K562 (cell line): ENCODE measurements around the gene RARA. TPM values are rescaled to one million over a fixed set of nuclear protein-coding genes. Genes with fewer than 3 reads are reported as not detected.

Experiments used
- BRD4 ChIP-seq: fragments of 200-600 bp; sonication (generic); IDR thresholded peaks from 2 replicates; pipeline ENCODE4 v1.6.1; 2017; ENCODE audit warnings: inconsistent platforms
- CC2D1A ChIP-seq: fragments of 450-650 bp; IDR thresholded peaks from 2 replicates; pipeline ENCODE4 v1.6.1; 2017; ENCODE audit warnings: mild to moderate bottlenecking
- KAT8 ChIP-seq: fragments of 450-650 bp; IDR thresholded peaks from 2 replicates; pipeline ENCODE4 v1.6.1; 2016; ENCODE audit warnings: low read depth, mild to moderate bottlenecking
- L3MBTL2 ChIP-seq: fragments of 450-650 bp; IDR thresholded peaks from 2 replicates; pipeline ENCODE4 v1.6.1; 2016; ENCODE audit warnings: mild to moderate bottlenecking, moderate library complexity
- MEIS2 ChIP-seq: fragments of 450-650 bp; IDR thresholded peaks from 2 replicates; pipeline ENCODE4 v1.6.1; 2014; ENCODE audit warnings: mild to moderate bottlenecking; ENCODE audit not compliant: partially characterized antibody
- MYC ChIP-seq, 2 experiments: fragments of 250-450 bp in 1 of 2; sonication (Bioruptor Pico) in 1 of 2; IDR thresholded peaks; 2 replicates each; pipeline versions ENCODE4 v1.5.1 to v1.6.1; 2012 to 2021; ENCODE audit warnings: low read depth in 2 of 2, borderline replicate concordance in 1 of 2, improper control_type of control experiment in 1 of 2, low read length in 1 of 2, mild to moderate bottlenecking in 1 of 2, moderate library complexity in 1 of 2
- NR4A1 ChIP-seq, 2 experiments: fragments of 250-450 bp in 1 of 2; fragments of 450-650 bp in 1 of 2; sonication (Bioruptor Pico) in 1 of 2; IDR thresholded peaks; 2 replicates each; pipeline versions ENCODE4 v1.4.0 to v1.6.1; 2016 to 2020; ENCODE audit warnings: mild to moderate bottlenecking in 2 of 2, missing compliant biosample characterization in 1 of 2, missing genetic modification characterization in 1 of 2, moderate library complexity in 1 of 2
- SP1 ChIP-seq: sonication (generic); formaldehyde crosslinking; IDR thresholded peaks from 2 replicates; pipeline ENCODE4 v1.8.1; 2022; ENCODE audit warnings: mild to moderate bottlenecking, missing genetic modification reagents
- SREBF2 ChIP-seq: sonication (generic); formaldehyde crosslinking; IDR thresholded peaks from 2 replicates; pipeline ENCODE4 v1.4.0; 2020; ENCODE audit warnings: mild to moderate bottlenecking, missing genetic modification reagents
- TCFL5 ChIP-seq: fragments of 250-450 bp; sonication (Bioruptor Pico); conservative IDR thresholded peaks from 2 replicates; pipeline ENCODE4 v1.6.1; 2021; ENCODE audit warnings: mild to moderate bottlenecking, moderate library complexity, matching md5 sums
- ZNF282 ChIP-seq: sonication (generic); formaldehyde crosslinking; IDR thresholded peaks from 2 replicates; pipeline ENCODE4 v1.8.1; 2023; ENCODE audit warnings: missing genetic modification reagents
- ZNF830 ChIP-seq: fragments of 250-450 bp; sonication (Bioruptor Pico); IDR thresholded peaks from 2 replicates; pipeline ENCODE4 v1.5.0; 2021; ENCODE audit warnings: mild to moderate bottlenecking
- polyA plus RNA-seq, 8 experiments: library from polyadenylated mRNA; depleted of rRNA in 4 of 8; stranded (reverse) in 5 of 8; unstranded in 3 of 8; fragments of >200 nt; fragmentation: Nextera tagmentation in 2 of 8; fragmentation: Illumina TruSeq in 1 of 8; extraction: Ambion mirVana in 2 of 8; extraction: Trizol in 1 of 8; gene quantifications; 2 replicates each; pipeline versions ENCODE4 v1.2.1 to v1.2.3, GENCODE V29; 2011 to 2014; ENCODE audit warnings: inconsistent platforms in 1 of 8, missing spikeins in 1 of 8
- total RNA-seq, 7 experiments: library from RNA; depleted of rRNA in 6 of 7; stranded (reverse); fragments of >200 nt in 6 of 7; fragmentation: Illumina TruSeq in 2 of 7; extraction: Trizol in 2 of 7; gene quantifications; 2 replicates each; pipeline versions ENCODE4 v1.2.1 to v1.2.3, GENCODE V29; 2011 to 2021; ENCODE audit warnings: low replicate concordance in 1 of 7
- TF ChIP-seq, protein P1 (sequence below): IDR thresholded peaks from 3 replicates; pipeline ENCODE4 v1.6.1; 2011; ENCODE audit warnings: borderline replicate concordance, mild to moderate bottlenecking; ENCODE audit not compliant: insufficient read length, insufficient read depth
- TF ChIP-seq, protein P2 (sequence below): fragments of 250-450 bp; sonication (Bioruptor Pico); IDR thresholded peaks from 2 replicates; pipeline ENCODE4 v1.4.0; 2020; ENCODE audit warnings: mild to moderate bottlenecking
- TF ChIP-seq, protein P3 (sequence below): sonication (generic); formaldehyde crosslinking; IDR thresholded peaks from 2 replicates; pipeline ENCODE4 v1.8.0; 2022; ENCODE audit warnings: mild to moderate bottlenecking, missing genetic modification reagents
- TF ChIP-seq, protein P4 (sequence below): fragments of 250-450 bp; sonication (Bioruptor Pico); IDR thresholded peaks from 2 replicates; pipeline ENCODE4 v1.8.0; 2021; ENCODE audit warnings: moderate library complexity, mild to moderate bottlenecking, inconsistent platforms
- TF ChIP-seq, protein P5 (sequence below): fragments of 450-650 bp; formaldehyde crosslinking; IDR thresholded peaks from 2 replicates; pipeline ENCODE4 v1.4.0; 2020; ENCODE audit warnings: mild to moderate bottlenecking, moderate library complexity

The RARA gene
- total and polyA plus RNA-seq, 9 of the 15 experiments (the other 6 are each of a cell fraction or from before 2014, with no cell fraction given): 0.10 to 28.0 (median 7.9) TPM

DNA sequence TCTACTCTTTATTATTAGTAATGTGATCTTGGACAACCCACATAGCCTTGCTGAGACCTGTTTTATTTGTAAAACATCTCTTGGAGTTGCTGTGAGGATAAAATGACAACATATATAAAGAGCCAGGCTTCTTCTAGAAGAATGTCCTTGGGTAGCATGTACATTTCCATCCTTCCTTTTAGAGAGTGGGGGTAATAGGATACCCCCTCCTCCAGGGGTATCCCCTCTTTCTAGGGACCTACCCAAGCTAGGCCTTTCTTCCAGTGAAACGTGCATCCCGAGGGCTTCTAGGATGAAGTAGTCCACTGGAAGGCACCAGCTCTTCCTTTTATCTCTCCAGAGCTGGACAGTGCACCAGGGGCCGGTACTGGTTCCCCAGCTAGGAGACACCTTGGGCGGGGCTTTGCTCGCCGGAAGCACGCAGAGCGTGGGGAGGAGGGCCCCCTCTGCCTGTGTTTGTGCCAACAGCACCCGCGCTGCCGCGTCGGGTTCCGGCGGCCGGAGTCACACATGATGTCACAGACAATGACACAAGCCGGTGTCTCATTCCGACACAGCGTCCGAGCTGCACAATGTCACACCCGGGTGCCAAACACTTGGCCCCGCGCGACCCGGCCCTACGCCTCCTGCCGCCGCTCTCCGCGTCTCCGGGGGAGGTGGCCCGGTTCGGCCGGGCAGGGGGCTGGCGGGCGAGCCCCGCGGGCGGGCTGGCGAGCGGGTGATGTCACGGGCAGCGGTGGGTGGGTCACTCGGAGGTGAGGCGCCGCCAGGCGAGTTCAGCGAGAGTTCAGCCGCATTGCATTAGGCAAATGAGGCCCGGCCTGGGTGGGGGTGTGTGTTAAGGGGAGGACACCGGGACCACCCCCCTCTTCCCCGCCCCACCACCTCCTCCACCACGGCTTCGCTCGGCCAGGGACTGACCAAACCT lies 32.2 kb downstream of the RARA start (continued):
- TF ChIP-seq, protein P1, sequence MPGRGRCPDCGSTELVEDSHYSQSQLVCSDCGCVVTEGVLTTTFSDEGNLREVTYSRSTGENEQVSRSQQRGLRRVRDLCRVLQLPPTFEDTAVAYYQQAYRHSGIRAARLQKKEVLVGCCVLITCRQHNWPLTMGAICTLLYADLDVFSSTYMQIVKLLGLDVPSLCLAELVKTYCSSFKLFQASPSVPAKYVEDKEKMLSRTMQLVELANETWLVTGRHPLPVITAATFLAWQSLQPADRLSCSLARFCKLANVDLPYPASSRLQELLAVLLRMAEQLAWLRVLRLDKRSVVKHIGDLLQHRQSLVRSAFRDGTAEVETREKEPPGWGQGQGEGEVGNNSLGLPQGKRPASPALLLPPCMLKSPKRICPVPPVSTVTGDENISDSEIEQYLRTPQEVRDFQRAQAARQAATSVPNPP: no peak
- TF ChIP-seq ZNF830 (CRISPR knock-in tag) (no peak), KAT8 (no peak), ZNF282 (CRISPR knock-in tag) (no peak), SP1 (peak; percentile 59; the same call in 1 of the 2 replicates), TCFL5 (CRISPR knock-in tag) (no peak), CC2D1A (no peak), NR4A1 (CRISPR knock-in tag; IDR thresholded peaks at IDR 0.05) (no peak), NR4A1 (tag; IDR thresholded peaks at IDR 0.05) (no peak), L3MBTL2 (no peak), MEIS2 (peak; percentile 22), MYC (IDR thresholded peaks at IDR 0.05; ENCODE audit: low read depth, low read length) (peak; percentile 61), MYC (CRISPR knock-in tag; IDR thresholded peaks at IDR 0.05; ENCODE audit: borderline replicate concordance, low read depth) (no peak), SREBF2 (CRISPR knock-in tag) (no peak), BRD4 (no peak)
- TF ChIP-seq, protein P2, sequence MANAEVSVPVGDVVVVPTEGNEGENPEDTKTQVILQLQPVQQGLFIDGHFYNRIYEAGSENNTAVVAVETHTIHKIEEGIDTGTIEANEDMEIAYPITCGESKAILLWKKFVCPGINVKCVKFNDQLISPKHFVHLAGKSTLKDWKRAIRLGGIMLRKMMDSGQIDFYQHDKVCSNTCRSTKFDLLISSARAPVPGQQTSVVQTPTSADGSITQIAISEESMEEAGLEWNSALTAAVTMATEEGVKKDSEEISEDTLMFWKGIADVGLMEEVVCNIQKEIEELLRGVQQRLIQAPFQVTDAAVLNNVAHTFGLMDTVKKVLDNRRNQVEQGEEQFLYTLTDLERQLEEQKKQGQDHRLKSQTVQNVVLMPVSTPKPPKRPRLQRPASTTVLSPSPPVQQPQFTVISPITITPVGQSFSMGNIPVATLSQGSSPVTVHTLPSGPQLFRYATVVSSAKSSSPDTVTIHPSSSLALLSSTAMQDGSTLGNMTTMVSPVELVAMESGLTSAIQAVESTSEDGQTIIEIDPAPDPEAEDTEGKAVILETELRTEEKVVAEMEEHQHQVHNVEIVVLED (CRISPR knock-in tag): 0 out of 2 replicates have a peak, but pooled peaks have one; percentile 60
- TF ChIP-seq, protein P3, sequence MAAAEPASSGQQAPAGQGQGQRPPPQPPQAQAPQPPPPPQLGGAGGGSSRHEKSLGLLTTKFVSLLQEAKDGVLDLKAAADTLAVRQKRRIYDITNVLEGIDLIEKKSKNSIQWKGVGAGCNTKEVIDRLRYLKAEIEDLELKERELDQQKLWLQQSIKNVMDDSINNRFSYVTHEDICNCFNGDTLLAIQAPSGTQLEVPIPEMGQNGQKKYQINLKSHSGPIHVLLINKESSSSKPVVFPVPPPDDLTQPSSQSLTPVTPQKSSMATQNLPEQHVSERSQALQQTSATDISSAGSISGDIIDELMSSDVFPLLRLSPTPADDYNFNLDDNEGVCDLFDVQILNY (CRISPR knock-in tag): no peak
- TF ChIP-seq, protein P4, sequence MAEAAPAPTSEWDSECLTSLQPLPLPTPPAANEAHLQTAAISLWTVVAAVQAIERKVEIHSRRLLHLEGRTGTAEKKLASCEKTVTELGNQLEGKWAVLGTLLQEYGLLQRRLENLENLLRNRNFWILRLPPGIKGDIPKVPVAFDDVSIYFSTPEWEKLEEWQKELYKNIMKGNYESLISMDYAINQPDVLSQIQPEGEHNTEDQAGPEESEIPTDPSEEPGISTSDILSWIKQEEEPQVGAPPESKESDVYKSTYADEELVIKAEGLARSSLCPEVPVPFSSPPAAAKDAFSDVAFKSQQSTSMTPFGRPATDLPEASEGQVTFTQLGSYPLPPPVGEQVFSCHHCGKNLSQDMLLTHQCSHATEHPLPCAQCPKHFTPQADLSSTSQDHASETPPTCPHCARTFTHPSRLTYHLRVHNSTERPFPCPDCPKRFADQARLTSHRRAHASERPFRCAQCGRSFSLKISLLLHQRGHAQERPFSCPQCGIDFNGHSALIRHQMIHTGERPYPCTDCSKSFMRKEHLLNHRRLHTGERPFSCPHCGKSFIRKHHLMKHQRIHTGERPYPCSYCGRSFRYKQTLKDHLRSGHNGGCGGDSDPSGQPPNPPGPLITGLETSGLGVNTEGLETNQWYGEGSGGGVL (CRISPR knock-in tag): no peak
- TF ChIP-seq, protein P5, sequence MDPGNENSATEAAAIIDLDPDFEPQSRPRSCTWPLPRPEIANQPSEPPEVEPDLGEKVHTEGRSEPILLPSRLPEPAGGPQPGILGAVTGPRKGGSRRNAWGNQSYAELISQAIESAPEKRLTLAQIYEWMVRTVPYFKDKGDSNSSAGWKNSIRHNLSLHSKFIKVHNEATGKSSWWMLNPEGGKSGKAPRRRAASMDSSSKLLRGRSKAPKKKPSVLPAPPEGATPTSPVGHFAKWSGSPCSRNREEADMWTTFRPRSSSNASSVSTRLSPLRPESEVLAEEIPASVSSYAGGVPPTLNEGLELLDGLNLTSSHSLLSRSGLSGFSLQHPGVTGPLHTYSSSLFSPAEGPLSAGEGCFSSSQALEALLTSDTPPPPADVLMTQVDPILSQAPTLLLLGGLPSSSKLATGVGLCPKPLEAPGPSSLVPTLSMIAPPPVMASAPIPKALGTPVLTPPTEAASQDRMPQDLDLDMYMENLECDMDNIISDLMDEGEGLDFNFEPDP (CRISPR knock-in tag): no peak
